GM12878 (cell line): Measurements from ENCODE around the gene TMEM14C. TPM values are rescaled to one million over a fixed set of nuclear protein-coding genes. Genes with fewer than 3 reads are reported as not detected.

ENCODE experiments used
- DPF2 ChIP-seq: fragments of 450-650 bp; IDR thresholded peaks from 2 replicates; pipeline ENCODE4 v1.6.1; 2017; ENCODE audit warnings: mild to moderate bottlenecking
- E2F8 ChIP-seq: fragments of 450-650 bp; IDR thresholded peaks from 2 replicates; pipeline ENCODE4 v1.6.1; 2018; ENCODE audit warnings: mild to moderate bottlenecking, low read depth, moderate library complexity; ENCODE audit not compliant: partially characterized antibody
- ESRRA ChIP-seq: IDR thresholded peaks from 2 replicates; pipeline ENCODE4 v1.6.1; 2012; ENCODE audit warnings: mild to moderate bottlenecking, low read length, improper control_type of control experiment
- ETV6 ChIP-seq, 2 experiments: fragments of 450-650 bp in 1 of 2; IDR thresholded peaks in 1 of 2; conservative IDR thresholded peaks in 1 of 2; 2 replicates each; pipeline ENCODE4 v1.6.1; 2014; ENCODE audit warnings: antibody characterized with exemption in 1 of 2, borderline replicate concordance in 1 of 2, low read depth in 1 of 2, mild to moderate bottlenecking in 1 of 2, moderate library complexity in 1 of 2
- LARP7 ChIP-seq: fragments of 450-650 bp; IDR thresholded peaks from 2 replicates; pipeline ENCODE4 v1.6.1; 2017; ENCODE audit warnings: mild to moderate bottlenecking
- MTA3 ChIP-seq: IDR thresholded peaks from 2 replicates; pipeline ENCODE4 v1.6.1; 2012; ENCODE audit warnings: low read length, inconsistent platforms, borderline replicate concordance
- MYB ChIP-seq: fragments of 150-350 bp; IDR thresholded peaks from 2 replicates; pipeline ENCODE4 v1.6.1; 2014; ENCODE audit warnings: mild to moderate bottlenecking, low read depth, low read length, borderline replicate concordance
- NFYA ChIP-seq: IDR thresholded peaks from 2 replicates; pipeline ENCODE4 v1.6.1; 2011; ENCODE audit warnings: low read depth, mild to moderate bottlenecking, low read length, improper control_type of control experiment, borderline replicate concordance
- PRDM15 ChIP-seq: fragments of 450-650 bp; formaldehyde crosslinking; IDR thresholded peaks from 2 replicates; pipeline ENCODE4 v1.4.0; 2020; ENCODE audit warnings: mild to moderate bottlenecking, moderate library complexity
- RFX5 ChIP-seq: IDR thresholded peaks from 2 replicates; pipeline ENCODE4 v1.6.1; 2011; ENCODE audit warnings: low read depth, low read length, improper control_type of control experiment
- SIX5 ChIP-seq: IDR thresholded peaks from 2 replicates; pipeline ENCODE4 v1.6.1; 2011; ENCODE audit warnings: mild to moderate bottlenecking, low read depth, low read length, moderate library complexity; ENCODE audit not compliant: severe bottlenecking
- SMARCA5 ChIP-seq: fragments of 450-650 bp; IDR thresholded peaks from 2 replicates; pipeline ENCODE4 v1.6.1; 2017; ENCODE audit warnings: mild to moderate bottlenecking
- STAT1 ChIP-seq: fragments of 450-650 bp; conservative IDR thresholded peaks from 2 replicates; pipeline ENCODE4 v1.6.1; 2014; ENCODE audit warnings: antibody characterized with exemption, mild to moderate bottlenecking
- TCF12 ChIP-seq: IDR thresholded peaks from 2 replicates; pipeline ENCODE4 v1.6.1; 2011; ENCODE audit warnings: low read depth, mild to moderate bottlenecking, low read length
- TCF3 ChIP-seq: IDR thresholded peaks from 2 replicates; pipeline ENCODE4 v1.6.1; 2012; ENCODE audit warnings: low read depth, mild to moderate bottlenecking, low read length, borderline replicate concordance; ENCODE audit not compliant: insufficient read depth
- YY1 ChIP-seq: IDR thresholded peaks from 2 replicates; pipeline ENCODE4 v1.6.1; 2011; ENCODE audit warnings: low read depth, mild to moderate bottlenecking, low read length
- ZSCAN29 ChIP-seq: fragments of 450-650 bp; IDR thresholded peaks from 2 replicates; pipeline ENCODE4 v1.6.1; 2017; ENCODE audit warnings: mild to moderate bottlenecking, moderate library complexity
- polyA plus RNA-seq, 11 experiments: library from polyadenylated mRNA; depleted of rRNA in 4 of 11; unstranded in 6 of 11; stranded (reverse) in 5 of 11; fragments of >200 nt; fragmentation: Nextera tagmentation in 4 of 11; fragmentation: Illumina TruSeq in 1 of 11; extraction: Ambion mirVana in 4 of 11; extraction: Trizol in 1 of 11; gene quantifications; 1 replicate in 1 of 11; 2 replicates in 10 of 11; pipeline versions ENCODE4 v1.2.1 to v1.2.3, GENCODE V29; 2011 to 2016; ENCODE audit warnings: inconsistent platforms in 2 of 11, missing spikeins in 2 of 11, low read depth in 1 of 11
- total RNA-seq, 4 experiments: library from RNA; depleted of rRNA in 3 of 4; stranded (reverse); fragments of >200 nt in 3 of 4; fragmentation: Illumina TruSeq in 1 of 4; extraction: Trizol in 1 of 4; gene quantifications; 2 replicates each; pipeline versions ENCODE4 v1.2.1 to v1.2.3, GENCODE V29; 2013 to 2021
- TF ChIP-seq, protein P1 (sequence below): fragments of 450-650 bp; IDR thresholded peaks from 2 replicates; pipeline ENCODE4 v1.6.1; 2017; ENCODE audit warnings: mild to moderate bottlenecking, low read depth, inconsistent platforms; ENCODE audit not compliant: poor library complexity, severe bottlenecking
- TF ChIP-seq, protein P2 (sequence below): IDR thresholded peaks from 2 replicates; pipeline ENCODE4 v1.6.1; 2011; ENCODE audit warnings: borderline replicate concordance, low read depth, mild to moderate bottlenecking, moderate library complexity, mixed read lengths, low read length; ENCODE audit not compliant: insufficient read depth; ENCODE audit errors: extremely low read length

TMEM14C gene
- total and polyA plus RNA-seq, 10 of the 15 experiments (the other 5 are each of a cell fraction or from before 2014, with no cell fraction given), result 66.0 to 224 (median 134) TPM

GRCh38 chr6:10694302-10695085 lies 28.4 kb upstream of the TMEM14C start, which contains the start of the genes C6orf52 and PAK1IP1 (continued):
- TF ChIP-seq ESRRA (peak; percentile 55; the same call in 1 of the 2 replicates), PRDM15 (no peak), STAT1 (peak; percentile 94), LARP7 (0 out of 2 replicates have a peak, but pooled peaks have one; percentile 26), SMARCA5 (0 out of 2 replicates have a peak, but pooled peaks have one; percentile 54), SIX5 (peak; percentile 58), YY1 (peak; percentile 38), NFYA (no peak), E2F8 (peak; percentile 93), ETV6 (conservative IDR thresholded peaks at IDR 0.05 in 1 of 2, IDR thresholded peaks at IDR 0.05 in 1 of 2; ENCODE audit: borderline replicate concordance in 1 of 2, low read depth in 1 of 2) (peak in 1 of 2 experiments; percentile 54; a peak in 1 of 4 replicates), DPF2 (0 out of 2 replicates have a peak, but pooled peaks have one; percentile 34), MYB (peak; percentile 100), MTA3 (no peak), TCF3 (peak; percentile 8; the same call in 1 of the 2 replicates), RFX5 (0 out of 2 replicates have a peak, but pooled peaks have one; percentile 41), TCF12 (0 out of 2 replicates have a peak, but pooled peaks have one; percentile 33), ZSCAN29 (no peak)
- TF ChIP-seq, protein P1, sequence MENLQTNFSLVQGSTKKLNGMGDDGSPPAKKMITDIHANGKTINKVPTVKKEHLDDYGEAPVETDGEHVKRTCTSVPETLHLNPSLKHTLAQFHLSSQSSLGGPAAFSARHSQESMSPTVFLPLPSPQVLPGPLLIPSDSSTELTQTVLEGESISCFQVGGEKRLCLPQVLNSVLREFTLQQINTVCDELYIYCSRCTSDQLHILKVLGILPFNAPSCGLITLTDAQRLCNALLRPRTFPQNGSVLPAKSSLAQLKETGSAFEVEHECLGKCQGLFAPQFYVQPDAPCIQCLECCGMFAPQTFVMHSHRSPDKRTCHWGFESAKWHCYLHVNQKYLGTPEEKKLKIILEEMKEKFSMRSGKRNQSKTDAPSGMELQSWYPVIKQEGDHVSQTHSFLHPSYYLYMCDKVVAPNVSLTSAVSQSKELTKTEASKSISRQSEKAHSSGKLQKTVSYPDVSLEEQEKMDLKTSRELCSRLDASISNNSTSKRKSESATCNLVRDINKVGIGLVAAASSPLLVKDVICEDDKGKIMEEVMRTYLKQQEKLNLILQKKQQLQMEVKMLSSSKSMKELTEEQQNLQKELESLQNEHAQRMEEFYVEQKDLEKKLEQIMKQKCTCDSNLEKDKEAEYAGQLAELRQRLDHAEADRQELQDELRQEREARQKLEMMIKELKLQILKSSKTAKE, result peak; percentile 90
- TF ChIP-seq, protein P2, sequence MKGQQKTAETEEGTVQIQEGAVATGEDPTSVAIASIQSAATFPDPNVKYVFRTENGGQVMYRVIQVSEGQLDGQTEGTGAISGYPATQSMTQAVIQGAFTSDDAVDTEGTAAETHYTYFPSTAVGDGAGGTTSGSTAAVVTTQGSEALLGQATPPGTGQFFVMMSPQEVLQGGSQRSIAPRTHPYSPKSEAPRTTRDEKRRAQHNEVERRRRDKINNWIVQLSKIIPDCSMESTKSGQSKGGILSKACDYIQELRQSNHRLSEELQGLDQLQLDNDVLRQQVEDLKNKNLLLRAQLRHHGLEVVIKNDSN, result peak; percentile 58
